ENCODE results near the gene LACRT. TPM values are rescaled to one million over a fixed set of nuclear protein-coding genes. Genes with fewer than 3 reads are reported as not detected.

Gene LACRT
- total and polyA plus RNA-seq, 9 donors: not detected

DNA sequence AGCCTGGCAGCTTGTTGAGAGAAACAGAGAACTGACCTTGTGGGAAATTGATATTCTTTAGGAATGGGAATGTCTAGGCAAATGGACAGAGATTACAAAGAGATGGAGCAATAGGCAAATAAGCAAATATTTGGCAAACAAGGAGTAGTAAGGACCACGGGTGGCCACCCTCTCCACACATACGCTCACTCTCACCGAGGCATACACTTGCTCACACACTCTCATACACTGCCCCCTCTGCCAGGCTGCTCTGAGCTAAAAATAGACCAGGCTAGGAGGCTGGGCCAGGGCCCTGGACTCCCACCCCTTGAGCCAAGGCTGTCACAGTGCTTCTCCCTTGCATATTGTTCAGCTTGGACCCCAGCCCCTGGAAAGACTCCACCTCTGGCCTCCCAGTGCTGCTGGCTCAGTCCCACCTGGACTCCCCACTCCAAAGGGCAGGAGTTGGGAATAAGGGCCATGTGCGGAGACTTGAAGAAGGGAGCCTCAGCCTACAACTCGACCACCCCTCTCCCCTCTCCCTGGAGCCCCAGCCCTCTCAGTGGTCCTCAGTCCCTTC lies 47.3 kb downstream of the LACRT start:
- H3K4me1 ChIP-seq (ENCODE audit: insufficient read depth): no peaks in the 10 kb centered on the region
- 37 to 47% (median 41%) methylated on average over 5 of the region's 5 CpGs for WGBS, 3 donors
- no peaks in the 10 kb centered on the region for H3K9me3 ChIP-seq
- peak; percentile 36 to 61 (median 56) for DNase-seq
- H3K27ac ChIP-seq: peak overlapping the region; percentile 44 to 62
- H3K4me3 ChIP-seq: peak overlapping the region; percentile 48
- H3K36me3 ChIP-seq: no peaks in the 10 kb centered on the region
- intact Hi-C loops (cut with DNase I): loop anchor here in 2 of 4 donors (10.0 kb wide), 2 partner anchors 367 to 377 kb away; no protein-coding TSS in a partner anchor
- no peaks in the 10 kb centered on the region for H3K27me3 ChIP-seq
- TF ChIP-seq POLR2A (IDR thresholded peaks at IDR 0.05): no peak
- no peak for TF ChIP-seq EP300 (IDR thresholded peaks at IDR 0.05)
- TF ChIP-seq, protein P1, sequence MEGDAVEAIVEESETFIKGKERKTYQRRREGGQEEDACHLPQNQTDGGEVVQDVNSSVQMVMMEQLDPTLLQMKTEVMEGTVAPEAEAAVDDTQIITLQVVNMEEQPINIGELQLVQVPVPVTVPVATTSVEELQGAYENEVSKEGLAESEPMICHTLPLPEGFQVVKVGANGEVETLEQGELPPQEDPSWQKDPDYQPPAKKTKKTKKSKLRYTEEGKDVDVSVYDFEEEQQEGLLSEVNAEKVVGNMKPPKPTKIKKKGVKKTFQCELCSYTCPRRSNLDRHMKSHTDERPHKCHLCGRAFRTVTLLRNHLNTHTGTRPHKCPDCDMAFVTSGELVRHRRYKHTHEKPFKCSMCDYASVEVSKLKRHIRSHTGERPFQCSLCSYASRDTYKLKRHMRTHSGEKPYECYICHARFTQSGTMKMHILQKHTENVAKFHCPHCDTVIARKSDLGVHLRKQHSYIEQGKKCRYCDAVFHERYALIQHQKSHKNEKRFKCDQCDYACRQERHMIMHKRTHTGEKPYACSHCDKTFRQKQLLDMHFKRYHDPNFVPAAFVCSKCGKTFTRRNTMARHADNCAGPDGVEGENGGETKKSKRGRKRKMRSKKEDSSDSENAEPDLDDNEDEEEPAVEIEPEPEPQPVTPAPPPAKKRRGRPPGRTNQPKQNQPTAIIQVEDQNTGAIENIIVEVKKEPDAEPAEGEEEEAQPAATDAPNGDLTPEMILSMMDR (IDR thresholded peaks at IDR 0.05): no peak

DNA sequence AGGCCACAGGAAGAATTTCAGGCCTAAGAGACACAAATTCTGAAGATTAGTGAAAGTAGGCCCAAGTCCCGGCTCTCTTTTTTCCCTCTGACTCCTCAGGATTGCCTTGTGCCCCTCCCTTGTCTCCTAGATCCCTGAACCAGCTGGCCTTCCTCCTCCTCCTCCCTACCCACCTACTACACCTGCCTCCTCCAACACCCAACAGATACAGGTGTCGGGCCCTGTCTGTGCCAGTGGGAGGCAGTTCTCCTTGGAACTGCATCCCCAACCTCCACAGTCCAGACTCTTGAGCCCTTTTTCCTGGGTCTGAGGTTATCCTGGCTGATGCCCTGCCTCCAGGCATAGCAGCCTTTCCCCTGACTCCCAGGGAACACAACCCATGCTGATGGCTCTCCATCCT lies 48.1 kb downstream of the LACRT start:
- Histone ChIP-seq H3K27ac (peak overlapping the region in 1 of 2 donors; percentile 62), H3K27me3 (no peaks in the 10 kb centered on the region), H3K4me3 (no peak overlapping the region), H3K4me1 (ENCODE audit: insufficient read depth) (no peaks in the 10 kb centered on the region), H3K9me3 (no peaks in the 10 kb centered on the region), H3K36me3 (no peaks in the 10 kb centered on the region)
- DNase-seq: no peak
- 77 to 85% (median 81%) methylated on average over 2 of the region's 2 CpGs for WGBS, 3 donors
- intact Hi-C loops (cut with DNase I): loop anchor here in 2 of 4 donors (10.0 kb wide), 2 partner anchors 368 to 378 kb away; no protein-coding TSS in a partner anchor
- TF ChIP-seq POLR2A (IDR thresholded peaks at IDR 0.05): no peak

DNA sequence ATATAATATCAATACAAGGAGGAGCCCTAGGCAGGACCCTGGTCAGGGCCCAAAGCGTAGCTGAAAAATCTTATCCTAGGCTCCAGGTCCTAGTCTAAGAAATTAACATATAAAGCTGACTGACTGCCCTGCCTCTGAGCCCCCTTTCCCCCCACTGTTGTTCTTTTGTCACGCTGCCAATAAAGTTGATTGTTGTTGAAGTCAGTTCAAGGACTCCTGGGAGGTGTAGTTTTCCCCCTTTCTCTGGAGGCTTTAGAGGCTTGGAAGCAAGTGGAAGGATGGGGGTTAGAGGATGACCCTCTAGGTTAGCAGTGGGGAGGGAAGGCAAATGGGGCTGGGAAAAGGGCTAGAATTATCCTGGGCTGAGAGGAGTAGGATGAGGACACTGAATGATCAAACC lies 49.5 kb downstream of the LACRT start:
- intact Hi-C loops (cut with DNase I): loop anchor here in 2 of 4 donors (10.0 kb wide), 2 partner anchors 370 to 380 kb away; no protein-coding TSS in a partner anchor
- WGBS, 3 donors: 70 to 82% (median 82%) methylated on average over 2 of the region's 2 CpGs
- no peaks in the 10 kb centered on the region for H3K9me3 ChIP-seq
- H3K27ac ChIP-seq: no peak overlapping the region
- H3K27me3 ChIP-seq: no peaks in the 10 kb centered on the region
- H3K4me1 ChIP-seq (ENCODE audit: insufficient read depth): no peaks in the 10 kb centered on the region
- H3K4me3 ChIP-seq: no peak overlapping the region
- no peaks in the 10 kb centered on the region for H3K36me3 ChIP-seq
- TF ChIP-seq, protein P1 (IDR thresholded peaks at IDR 0.05): no peak
- TF ChIP-seq POLR2A (IDR thresholded peaks at IDR 0.05) (no peak), EP300 (IDR thresholded peaks at IDR 0.05) (no peak)
- no peak for DNase-seq

DNA sequence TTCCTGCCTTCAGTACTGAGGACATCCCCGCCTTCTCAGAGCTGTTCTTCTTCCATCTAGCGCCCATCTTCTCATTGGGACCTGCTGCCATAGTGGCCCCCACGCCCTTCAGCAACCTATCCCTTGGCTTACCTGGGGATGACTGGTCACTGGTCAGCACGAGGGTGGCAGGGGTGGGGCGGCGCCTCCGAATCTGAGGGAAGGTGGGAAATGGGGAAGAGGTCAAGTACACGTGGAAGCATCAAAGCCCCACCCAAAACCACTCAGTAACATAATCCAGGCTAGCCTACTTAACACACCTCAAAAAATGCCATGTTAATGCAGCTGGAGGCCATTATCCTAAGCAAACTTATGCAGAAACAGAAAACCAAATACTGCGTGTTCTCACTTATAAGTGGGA lies 50.6 kb downstream of the LACRT start:
- WGBS, 3 donors: 69 to 77% (median 71%) methylated on average over 9 of the region's 9 CpGs
- Histone ChIP-seq H3K4me3 (no peak overlapping the region), H3K36me3 (no peaks in the 10 kb centered on the region), H3K27ac (no peak overlapping the region), H3K27me3 (no peaks in the 10 kb centered on the region), H3K4me1 (ENCODE audit: insufficient read depth) (peaks cover 1% of the 10 kb centered on the region), H3K9me3 (no peaks in the 10 kb centered on the region)
- TF ChIP-seq EP300 (IDR thresholded peaks at IDR 0.05) (no peak), POLR2A (IDR thresholded peaks at IDR 0.05) (no peak)
- TF ChIP-seq, protein P1 (IDR thresholded peaks at IDR 0.05): no peak
- intact Hi-C loops (cut with DNase I): loop anchor here in 2 of 4 donors (10.0 kb wide), 2 partner anchors 371 to 381 kb away; no protein-coding TSS in a partner anchor
- DNase-seq: no peak

DNA sequence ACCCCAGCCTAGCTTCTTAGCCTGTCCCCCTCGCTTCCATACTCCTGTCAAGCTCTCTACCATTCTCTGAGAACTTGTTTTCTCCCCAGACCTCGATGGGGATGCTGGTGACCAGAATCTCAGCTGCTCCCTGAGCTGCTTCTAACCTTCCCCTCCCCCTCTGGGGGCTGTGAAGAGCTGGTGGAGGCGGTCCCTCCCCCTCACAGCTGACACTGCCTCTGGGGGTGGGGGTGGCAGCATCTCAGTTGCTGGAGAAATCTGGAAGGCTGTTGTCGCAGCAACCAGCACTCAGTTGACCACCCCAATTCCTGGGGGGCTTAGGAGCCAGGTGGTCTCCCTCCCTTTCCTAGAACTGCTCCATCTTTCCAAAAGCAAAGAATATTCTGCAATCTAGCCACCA lies 51.0 kb downstream of the LACRT start:
- DNase-seq: no peak
- no peaks in the 10 kb centered on the region for H3K27me3 ChIP-seq
- no peak overlapping the region for H3K27ac ChIP-seq
- no peaks in the 10 kb centered on the region for H3K36me3 ChIP-seq
- H3K4me3 ChIP-seq: no peak overlapping the region
- intact Hi-C loops (cut with DNase I): loop anchor here in 2 of 4 donors (10.0 kb wide), 2 partner anchors 371 to 381 kb away; no protein-coding TSS in a partner anchor
- H3K4me1 ChIP-seq (ENCODE audit: insufficient read depth): peaks cover 1% of the 10 kb centered on the region
- no peak for TF ChIP-seq EP300 (IDR thresholded peaks at IDR 0.05)
- no peak for TF ChIP-seq POLR2A (IDR thresholded peaks at IDR 0.05)
- TF ChIP-seq, protein P1 (IDR thresholded peaks at IDR 0.05): no peak
- 54 to 59% (median 57%) methylated on average over 4 of the region's 4 CpGs for WGBS, 3 donors
- H3K9me3 ChIP-seq: no peaks in the 10 kb centered on the region
